Tibial nerve (tissue), 4 donors: ENCODE results near the gene PGBD5. TPM values are rescaled to one million over a fixed set of nuclear protein-coding genes. Genes with fewer than 3 reads are reported as not detected.

Experiments
- DNase-seq, 2 donors: peaks; one replicate each; pipeline ENCODE4 v3.0.0-alpha.2; 2019; ENCODE audit warnings: low spot score in 2 of 2
- H3K27ac ChIP-seq, 4 donors: fragments of 200-600 bp; sonication (generic) in 3 of 4; one replicate each; pipeline ENCODE4 v1.5.1; 2017 to 2019; ENCODE audit warnings: mild to moderate bottlenecking in 1 of 4
- H3K27me3 ChIP-seq, 2 donors: fragments of 200-600 bp; sonication (generic) in 1 of 2; one replicate each; pipeline versions ENCODE4 v1.5.1 to v1.6.0; 2017 to 2019
- H3K36me3 ChIP-seq, 3 donors: fragments of 200-600 bp; sonication (generic); one replicate each; pipeline ENCODE4 v1.5.1; 2018 to 2019
- H3K4me1 ChIP-seq, 4 donors: fragments of 200-600 bp; sonication (generic) in 3 of 4; one replicate each; pipeline ENCODE4 v1.5.1; 2017 to 2019
- H3K4me3 ChIP-seq, 4 donors: fragments of 200-600 bp; sonication (generic) in 3 of 4; one replicate each; pipeline ENCODE4 v1.5.1; 2017 to 2019; ENCODE audit warnings: mild to moderate bottlenecking in 1 of 4, moderate library complexity in 1 of 4
- H3K9me3 ChIP-seq, 4 donors: fragments of 200-600 bp; sonication (generic) in 3 of 4; one replicate each; pipeline ENCODE4 v1.5.1; 2017 to 2019
- CTCF ChIP-seq, 5 experiments: fragments of 200-600 bp in 3 of 5; fragments of 450-650 bp in 2 of 5; sonication (generic) in 3 of 5; IDR thresholded peaks; one replicate each; pipeline ENCODE4 v1.5.1; 2016 to 2019; ENCODE audit warnings: antibody characterized with exemption in 5 of 5, mild to moderate bottlenecking in 3 of 5, moderate library complexity in 2 of 5
- EP300 ChIP-seq, 2 donors: sonication (generic); formaldehyde crosslinking; IDR thresholded peaks; one replicate each; pipeline ENCODE4 v1.6.1; 2017; ENCODE audit warnings: antibody characterized with exemption in 2 of 2, mild to moderate bottlenecking in 1 of 2
- POLR2A ChIP-seq, 2 donors: fragments of 450-650 bp; IDR thresholded peaks; one replicate each; pipeline ENCODE4 v1.6.1; 2017; ENCODE audit warnings: antibody characterized with exemption in 2 of 2, mild to moderate bottlenecking in 2 of 2, moderate library complexity in 2 of 2
- WGBS, 2 donors: methylation state at CpG; one replicate each; pipeline ENCODE4 v1.1.5; 2018; 5-methylcytosine and 5-hydroxymethylcytosine counted together
- total RNA-seq, 4 donors: library from RNA; depleted of rRNA; stranded (reverse); fragments of >200 nt; gene quantifications; one replicate each; pipeline ENCODE4 v1.1.0, GENCODE V29; 2016

The PGBD5 gene
- total RNA-seq, 4 donors from 2014 or later: 1.4 to 5.1 (median 2.2) TPM

GRCh38 chr1:230383425-230383824 is 42.7 kb downstream of the PGBD5 start:
- H3K4me1 ChIP-seq: peaks cover 0 to 12% (median 0%) of the 10 kb centered on the region in 4 donors
- peaks cover 0 to 20% (median 0%) of the 10 kb centered on the region in 4 donors for H3K9me3 ChIP-seq
- no peak for DNase-seq
- no peaks in the 10 kb centered on the region for H3K27me3 ChIP-seq
- H3K27ac ChIP-seq: no peak overlapping the region
- WGBS, 2 donors: 89 to 92% methylated on average over 5 of the region's 5 CpGs
- no peaks in the 10 kb centered on the region for H3K36me3 ChIP-seq
- TF ChIP-seq EP300 (IDR thresholded peaks at IDR 0.05) (no peak), POLR2A (IDR thresholded peaks at IDR 0.05) (no peak), CTCF (IDR thresholded peaks at IDR 0.05) (no peak)
- no peak overlapping the region for H3K4me3 ChIP-seq

- TF ChIP-seq EP300 (IDR thresholded peaks at IDR 0.05) (no peak), CTCF (IDR thresholded peaks at IDR 0.05) (no peak), POLR2A (IDR thresholded peaks at IDR 0.05) (no peak)
- no peak for DNase-seq
- Histone ChIP-seq H3K36me3 (no peaks in the 10 kb centered on the region), H3K4me1 (peaks cover 0 to 12% (median 0%) of the 10 kb centered on the region in 4 donors), H3K9me3 (peaks cover 0 to 22% (median 0%) of the 10 kb centered on the region in 4 donors), H3K27ac (peak overlapping the region in 1 of 4 donors; percentile 62), H3K27me3 (no peaks in the 10 kb centered on the region), H3K4me3 (no peak overlapping the region)
- 33 to 43% methylated on average over 7 of the region's 7 CpGs for WGBS, 2 donors
These were observed 44.1 kb downstream of the PGBD5 start for GRCh38 chr1:230382001-230382491.

GRCh38 chr1:230381585-230381984 is 44.5 kb downstream of the PGBD5 start:
- Histone ChIP-seq H3K36me3 (no peaks in the 10 kb centered on the region), H3K4me1 (peaks cover 0 to 12% (median 0%) of the 10 kb centered on the region in 4 donors), H3K27me3 (no peaks in the 10 kb centered on the region), H3K9me3 (peaks cover 0 to 22% (median 0%) of the 10 kb centered on the region in 4 donors), H3K27ac (peak overlapping the region in 1 of 4 donors; percentile 62), H3K4me3 (no peak overlapping the region)
- 28 to 39% methylated on average over 6 of the region's 6 CpGs for WGBS, 2 donors
- no peak for TF ChIP-seq CTCF (IDR thresholded peaks at IDR 0.05)
- TF ChIP-seq POLR2A (IDR thresholded peaks at IDR 0.05): no peak
- TF ChIP-seq EP300 (IDR thresholded peaks at IDR 0.05): no peak
- no peak for DNase-seq

GRCh38 chr1:230381049-230381467 is 45.1 kb downstream of the PGBD5 start:
- no peaks in the 10 kb centered on the region for H3K27me3 ChIP-seq
- H3K4me3 ChIP-seq: no peak overlapping the region
- TF ChIP-seq POLR2A (IDR thresholded peaks at IDR 0.05): no peak
- no peak for TF ChIP-seq EP300 (IDR thresholded peaks at IDR 0.05)
- no peak for TF ChIP-seq CTCF (IDR thresholded peaks at IDR 0.05)
- peaks cover 0 to 12% (median 0%) of the 10 kb centered on the region in 4 donors for H3K4me1 ChIP-seq
- WGBS, 2 donors: 72 to 93% methylated on average over 3 to 5 of the region's 5 CpGs
- DNase-seq: no peak
- H3K27ac ChIP-seq: peak overlapping the region in 1 of 4 donors; percentile 62
- H3K36me3 ChIP-seq: no peaks in the 10 kb centered on the region
- H3K9me3 ChIP-seq: peaks cover 0 to 22% (median 0%) of the 10 kb centered on the region in 4 donors

- no peak for DNase-seq
- Histone ChIP-seq H3K27ac (no peak overlapping the region), H3K9me3 (peaks cover 0 to 22% (median 0%) of the 10 kb centered on the region in 4 donors), H3K27me3 (no peaks in the 10 kb centered on the region), H3K4me1 (peaks cover 0 to 12% (median 0%) of the 10 kb centered on the region in 4 donors), H3K4me3 (no peak overlapping the region), H3K36me3 (no peaks in the 10 kb centered on the region)
- 83 to 87% methylated on average over 1 of the region's 1 CpG for WGBS, 2 donors
- TF ChIP-seq EP300 (IDR thresholded peaks at IDR 0.05) (no peak), POLR2A (IDR thresholded peaks at IDR 0.05) (no peak), CTCF (IDR thresholded peaks at IDR 0.05) (no peak)
These were observed 46.2 kb downstream of the PGBD5 start for GRCh38 chr1:230379928-230380327.
